HepG2 (cell line): ENCODE measurements around the gene GADD45G. TPM values are rescaled to one million over a fixed set of nuclear protein-coding genes. Genes with fewer than 3 reads are reported as not detected.

Experiments
- ATAC-seq: fragments of 200-7000 bp; cut with Tn5 transposase; 3 replicates; pipeline ENCODE4 v1.9.1; 2020; ENCODE audit warnings: mild to moderate bottlenecking, moderate library complexity
- BruUV-seq: library from RNA; stranded (reverse); fragments of 400-500 nt; replicated peaks from 2 replicates; lab custom pipeline; 2021; lab: Mats Ljungman, UMichigan
- CTCF ChIA-PET: fragments of 300-600 bp; formaldehyde crosslinking; extraction: SDS; loops from one replicate; lab custom pipeline; 2021; ENCODE audit warnings: low total read pairs, inconsistent platforms, low intra/inter-chr PET ratio; lab: Yijun Ruan, JAX
- POLR2A ChIA-PET: fragments of 350-600 bp; sonication (Branson Sonifier 250); formaldehyde crosslinking; loops from one replicate; lab custom pipeline; 2020; ENCODE audit warnings: antibody characterized with exemption, inconsistent platforms; lab: Yijun Ruan, JAX
- DNase-seq: peaks from one replicate; pipeline ENCODE4 v3.0.0-alpha.2; 2015; ENCODE audit warnings: low spot score
- FAIRE-seq: peaks from 3 replicates; lab custom pipeline; 2011; peaks lifted over from hg19 to GRCh38; lab: Jason Lieb, UNC
- H2AFZ ChIP-seq: one replicate; pipeline ENCODE4 v1.6.1; 2011; ENCODE audit warnings: low read length, inconsistent platforms
- H3K27ac ChIP-seq: fragments of 300-600 bp; 3 replicates; pipeline ENCODE4 v1.8.0; 2011; ENCODE audit warnings: mixed run types, mild to moderate bottlenecking, mixed read lengths, low read length, inconsistent platforms; ENCODE audit not compliant: insufficient read depth; ENCODE audit errors: extremely low read length
- H3K27me3 ChIP-seq, 2 experiments: fragments of 200-600 bp in 1 of 2; 2 replicates in 1 of 2; 3 replicates in 1 of 2; pipeline versions ENCODE4 v1.6.0 to v1.8.0; 2011; ENCODE audit warnings: low read length in 2 of 2, mild to moderate bottlenecking in 2 of 2, moderate library complexity in 2 of 2, inconsistent platforms in 1 of 2; ENCODE audit not compliant: insufficient read depth in 2 of 2, control insufficient read depth in 1 of 2
- H3K36me3 ChIP-seq, 2 experiments: fragments of 200-600 bp in 1 of 2; replicated peaks in 1 of 2; 2 replicates in 1 of 2; 3 replicates in 1 of 2; pipeline versions ENCODE4 v1.5.1 to v1.8.0; 2011; ENCODE audit warnings: low read length in 2 of 2, inconsistent platforms in 1 of 2; ENCODE audit not compliant: insufficient read depth in 2 of 2, control insufficient read depth in 1 of 2
- H3K4me1 ChIP-seq: 2 replicates; pipeline ENCODE4 v1.5.1; 2012; ENCODE audit warnings: low read length, inconsistent platforms; ENCODE audit not compliant: insufficient read depth
- H3K4me2 ChIP-seq: 2 replicates; pipeline ENCODE4 v1.6.0; 2011; ENCODE audit warnings: low read depth, low read length, inconsistent platforms
- H3K4me3 ChIP-seq, 3 experiments: fragments of 200-600 bp in 1 of 3; sonication (generic), shearing (Covaris generic) in 1 of 3; replicated peaks in 1 of 3; 2 replicates each; pipeline ENCODE4 v1.5.1; 2011 to 2016; ENCODE audit warnings: low read length in 3 of 3, inconsistent platforms in 2 of 3, low read depth in 2 of 3, mild to moderate bottlenecking in 2 of 3, control low read depth in 1 of 3, mixed read lengths in 1 of 3; ENCODE audit not compliant: insufficient read depth in 1 of 3
- H3K79me2 ChIP-seq: one replicate; pipeline ENCODE4 v1.6.1; 2011; ENCODE audit warnings: low read length, inconsistent platforms; ENCODE audit not compliant: insufficient read depth
- H3K9ac ChIP-seq: 2 replicates; pipeline ENCODE4 v1.6.0; 2011; ENCODE audit warnings: mild to moderate bottlenecking, low read depth, low read length, inconsistent platforms; ENCODE audit not compliant: insufficient read depth
- H3K9me3 ChIP-seq: 2 replicates; pipeline ENCODE4 v1.5.1; 2012; ENCODE audit warnings: mild to moderate bottlenecking, low read length
- H4K20me1 ChIP-seq: 2 replicates; pipeline ENCODE4 v1.6.0; 2011; ENCODE audit warnings: inconsistent platforms, mild to moderate bottlenecking, low read length, moderate library complexity; ENCODE audit not compliant: insufficient read depth
- ARNT ChIP-seq: fragments of 450-650 bp; IDR thresholded peaks from 2 replicates; pipeline ENCODE4 v1.6.1; 2017
- ATM ChIP-seq: fragments of 450-650 bp; IDR thresholded peaks from 2 replicates; pipeline ENCODE4 v1.7.1; 2017; ENCODE audit warnings: mild to moderate bottlenecking, borderline replicate concordance
- CBFB ChIP-seq: sonication (generic); formaldehyde crosslinking; IDR thresholded peaks from 2 replicates; pipeline ENCODE4 v1.4.0; 2020; ENCODE audit warnings: missing genetic modification reagents
- PHF8 ChIP-seq: sonication (generic); formaldehyde crosslinking; IDR thresholded peaks from 2 replicates; pipeline ENCODE4 v1.5.0; 2020; ENCODE audit warnings: missing genetic modification reagents
- SUZ12 ChIP-seq: fragments of 150-350 bp; IDR thresholded peaks from 2 replicates; pipeline ENCODE4 v1.6.1; 2014; ENCODE audit warnings: low read depth, low read length
- ZNF34 ChIP-seq: sonication (generic); formaldehyde crosslinking; IDR thresholded peaks from 2 replicates; pipeline ENCODE4 v1.4.0; 2020; ENCODE audit warnings: mild to moderate bottlenecking, missing genetic modification reagents, borderline replicate concordance
- ZNF670 ChIP-seq: sonication (generic); formaldehyde crosslinking; IDR thresholded peaks from 2 replicates; pipeline ENCODE4 v1.8.0; 2022; ENCODE audit warnings: mild to moderate bottlenecking, missing genetic modification reagents, borderline replicate concordance
- WGBS: methylation state at CpG from one replicate; pipeline ENCODE4 v1.1.6; 2017; ENCODE audit warnings: low lambda C conversion rate; 5-methylcytosine and 5-hydroxymethylcytosine counted together
- in situ Hi-C: cut with HindIII; loops from 2 replicates; pipeline ENCODE4 v1.10.0; 2017; ENCODE audit warnings: low pct_unique_long_range_greater_than_20kb; ENCODE audit not compliant: extremely low pct_ligation_motif_present
- intact Hi-C: fragments of 100-400 bp; cut with micrococcal nuclease; formaldehyde crosslinking; loops from one replicate; pipeline ENCODE4 v1.10.0; 2022; ENCODE audit not compliant: unreplicated experiment
- polyA plus RNA-seq, 8 experiments: library from polyadenylated mRNA; depleted of rRNA in 3 of 8; stranded (reverse) in 7 of 8; unstranded in 1 of 8; fragments of >200 nt; fragmentation: Illumina TruSeq in 4 of 8; extraction: Trizol in 4 of 8; gene quantifications; 2 replicates each; pipeline versions ENCODE4 v1.2.1 to v1.2.3, GENCODE V29; 2011 to 2016; ENCODE audit warnings: low read depth in 4 of 8, missing spikeins in 1 of 8, mixed read lengths in 1 of 8; ENCODE audit not compliant: insufficient read depth in 1 of 8
- total RNA-seq, 5 experiments: library from RNA; depleted of rRNA; stranded (reverse); fragments of >200 nt; fragmentation: Illumina TruSeq; extraction: Trizol; gene quantifications; 2 replicates each; pipeline ENCODE4 v1.2.3, GENCODE V29; 2016; ENCODE audit warnings: low read depth in 1 of 5
- TF ChIP-seq, protein P1 (sequence below): fragments of 450-650 bp; IDR thresholded peaks from 2 replicates; pipeline ENCODE4 v1.6.1; 2017; ENCODE audit warnings: mild to moderate bottlenecking
- TF ChIP-seq, protein P2 (sequence below), 2 experiments: sonication (generic) in 1 of 2; formaldehyde crosslinking in 1 of 2; IDR thresholded peaks; 2 replicates each; pipeline versions ENCODE4 v1.4.0 to v1.6.1; 2016 to 2020; ENCODE audit warnings: borderline replicate concordance in 1 of 2, low read depth in 1 of 2, mild to moderate bottlenecking in 1 of 2, missing genetic modification reagents in 1 of 2
- TF ChIP-seq, protein P3 (sequence below): sonication (generic); formaldehyde crosslinking; IDR thresholded peaks from 2 replicates; pipeline ENCODE4 v1.4.0; 2020; ENCODE audit warnings: missing genetic modification reagents

GADD45G gene
- total and polyA plus RNA-seq, 2 of the 13 experiments (the other 11 are each of a cell fraction or from before 2014, with no cell fraction given), result not detected

DNA sequence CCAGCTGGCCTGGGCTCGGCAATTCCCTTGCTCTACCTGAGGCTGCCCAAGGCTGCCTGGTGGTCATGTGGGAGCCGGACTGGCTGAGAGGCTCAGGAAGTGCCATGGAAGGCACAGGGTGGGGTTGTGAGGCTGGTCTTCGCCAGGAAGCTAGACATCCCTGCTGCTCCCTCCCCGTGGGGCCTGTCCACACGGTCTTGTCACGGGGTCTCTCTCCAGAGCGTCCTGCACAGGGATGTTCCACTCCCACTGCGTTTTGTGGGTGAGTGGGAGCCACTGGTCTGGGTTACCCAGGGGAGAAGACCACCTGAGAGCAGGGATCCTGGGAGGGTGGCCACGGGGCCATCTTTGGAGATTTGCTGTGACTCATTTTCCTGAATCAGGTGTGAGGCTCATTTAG, 11.6 kb downstream of the GADD45G start:
- Histone ChIP-seq H3K27me3 (peaks cover 0 to 9% of the 10 kb centered on the region in 2 experiments; a peak in 3 of 5 replicates), H3K36me3 (no peaks in the 10 kb centered on the region), H3K9me3 (no peaks in the 10 kb centered on the region), H3K4me2 (no peak overlapping the region), H4K20me1 (no peaks in the 10 kb centered on the region), H3K4me1 (no peaks in the 10 kb centered on the region), H3K4me3 (no peak overlapping the region), H3K9ac (no peak overlapping the region), H3K27ac (no peak overlapping the region), H2AFZ (no peak overlapping the region), H3K79me2 (no peaks in the 10 kb centered on the region)
- no peak for DNase-seq
- intact Hi-C loops, result no loop called here
- no CpG with 5 or more reads among the region's 9 CpGs for WGBS
- in situ Hi-C loops, result no loop called here
- no peak for ATAC-seq
- TF ChIP-seq SUZ12, result no peak
- TF ChIP-seq ZNF34, result no peak
- no peak for TF ChIP-seq ARNT
- TF ChIP-seq, protein P1, sequence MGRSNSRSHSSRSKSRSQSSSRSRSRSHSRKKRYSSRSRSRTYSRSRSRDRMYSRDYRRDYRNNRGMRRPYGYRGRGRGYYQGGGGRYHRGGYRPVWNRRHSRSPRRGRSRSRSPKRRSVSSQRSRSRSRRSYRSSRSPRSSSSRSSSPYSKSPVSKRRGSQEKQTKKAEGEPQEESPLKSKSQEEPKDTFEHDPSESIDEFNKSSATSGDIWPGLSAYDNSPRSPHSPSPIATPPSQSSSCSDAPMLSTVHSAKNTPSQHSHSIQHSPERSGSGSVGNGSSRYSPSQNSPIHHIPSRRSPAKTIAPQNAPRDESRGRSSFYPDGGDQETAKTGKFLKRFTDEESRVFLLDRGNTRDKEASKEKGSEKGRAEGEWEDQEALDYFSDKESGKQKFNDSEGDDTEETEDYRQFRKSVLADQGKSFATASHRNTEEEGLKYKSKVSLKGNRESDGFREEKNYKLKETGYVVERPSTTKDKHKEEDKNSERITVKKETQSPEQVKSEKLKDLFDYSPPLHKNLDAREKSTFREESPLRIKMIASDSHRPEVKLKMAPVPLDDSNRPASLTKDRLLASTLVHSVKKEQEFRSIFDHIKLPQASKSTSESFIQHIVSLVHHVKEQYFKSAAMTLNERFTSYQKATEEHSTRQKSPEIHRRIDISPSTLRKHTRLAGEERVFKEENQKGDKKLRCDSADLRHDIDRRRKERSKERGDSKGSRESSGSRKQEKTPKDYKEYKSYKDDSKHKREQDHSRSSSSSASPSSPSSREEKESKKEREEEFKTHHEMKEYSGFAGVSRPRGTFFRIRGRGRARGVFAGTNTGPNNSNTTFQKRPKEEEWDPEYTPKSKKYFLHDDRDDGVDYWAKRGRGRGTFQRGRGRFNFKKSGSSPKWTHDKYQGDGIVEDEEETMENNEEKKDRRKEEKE, result no peak
- TF ChIP-seq, protein P2, sequence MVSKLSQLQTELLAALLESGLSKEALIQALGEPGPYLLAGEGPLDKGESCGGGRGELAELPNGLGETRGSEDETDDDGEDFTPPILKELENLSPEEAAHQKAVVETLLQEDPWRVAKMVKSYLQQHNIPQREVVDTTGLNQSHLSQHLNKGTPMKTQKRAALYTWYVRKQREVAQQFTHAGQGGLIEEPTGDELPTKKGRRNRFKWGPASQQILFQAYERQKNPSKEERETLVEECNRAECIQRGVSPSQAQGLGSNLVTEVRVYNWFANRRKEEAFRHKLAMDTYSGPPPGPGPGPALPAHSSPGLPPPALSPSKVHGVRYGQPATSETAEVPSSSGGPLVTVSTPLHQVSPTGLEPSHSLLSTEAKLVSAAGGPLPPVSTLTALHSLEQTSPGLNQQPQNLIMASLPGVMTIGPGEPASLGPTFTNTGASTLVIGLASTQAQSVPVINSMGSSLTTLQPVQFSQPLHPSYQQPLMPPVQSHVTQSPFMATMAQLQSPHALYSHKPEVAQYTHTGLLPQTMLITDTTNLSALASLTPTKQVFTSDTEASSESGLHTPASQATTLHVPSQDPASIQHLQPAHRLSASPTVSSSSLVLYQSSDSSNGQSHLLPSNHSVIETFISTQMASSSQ (IDR thresholded peaks at IDR 0.05; ENCODE audit: low read depth), result no peak
- TF ChIP-seq, protein P2 (CRISPR knock-in tag; IDR thresholded peaks at IDR 0.05; ENCODE audit: borderline replicate concordance), result no peak
- TF ChIP-seq ZNF670, result no peak
- TF ChIP-seq, protein P3, sequence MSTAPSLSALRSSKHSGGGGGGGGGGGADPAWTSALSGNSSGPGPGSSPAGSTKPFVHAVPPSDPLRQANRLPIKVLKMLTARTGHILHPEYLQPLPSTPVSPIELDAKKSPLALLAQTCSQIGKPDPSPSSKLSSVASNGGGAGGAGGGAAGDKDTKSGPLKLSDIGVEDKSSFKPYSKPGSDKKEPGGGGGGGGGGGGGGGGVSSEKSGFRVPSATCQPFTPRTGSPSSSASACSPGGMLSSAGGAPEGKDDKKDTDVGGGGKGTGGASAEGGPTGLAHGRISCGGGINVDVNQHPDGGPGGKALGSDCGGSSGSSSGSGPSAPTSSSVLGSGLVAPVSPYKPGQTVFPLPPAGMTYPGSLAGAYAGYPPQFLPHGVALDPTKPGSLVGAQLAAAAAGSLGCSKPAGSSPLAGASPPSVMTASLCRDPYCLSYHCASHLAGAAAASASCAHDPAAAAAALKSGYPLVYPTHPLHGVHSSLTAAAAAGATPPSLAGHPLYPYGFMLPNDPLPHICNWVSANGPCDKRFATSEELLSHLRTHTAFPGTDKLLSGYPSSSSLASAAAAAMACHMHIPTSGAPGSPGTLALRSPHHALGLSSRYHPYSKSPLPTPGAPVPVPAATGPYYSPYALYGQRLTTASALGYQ, result no peak
- no peak for TF ChIP-seq ATM
- no peak for TF ChIP-seq PHF8
- no peak for TF ChIP-seq CBFB
- POLR2A ChIA-PET, result no interaction called here
- no TSS peak for BruUV-seq
- no peak for FAIRE-seq
- CTCF ChIA-PET, result no interaction called here
